GM19099 (cell line): ENCODE results near the gene TOMM20.

Experiments
- POLR2A ChIP-seq: IDR thresholded peaks from 3 replicates; pipeline ENCODE4 v1.6.1; 2011; ENCODE audit warnings: low read depth; ENCODE audit not compliant: insufficient read length; ENCODE audit errors: extremely low read depth

The TOMM20 gene

GRCh38 chr1:235074523-235075047, 54.1 kb downstream of the TOMM20 start:
- no peak for TF ChIP-seq POLR2A

GRCh38 chr1:235073968-235074522, 54.6 kb downstream of the TOMM20 start:
- no peak for TF ChIP-seq POLR2A

GRCh38 chr1:235073331-235073967, 55.2 kb downstream of the TOMM20 start:
- TF ChIP-seq POLR2A = no peak

- no peak for TF ChIP-seq POLR2A
These were observed 56.5 kb downstream of the TOMM20 start for GRCh38 chr1:235072096-235072495.

GRCh38 chr1:235070819-235071218, 57.8 kb downstream of the TOMM20 start:
- no peak for TF ChIP-seq POLR2A

GRCh38 chr1:235069577-235070563, 58.8 kb downstream of the TOMM20 start:
- TF ChIP-seq POLR2A = no peak

GRCh38 chr1:235069176-235069575, 59.5 kb downstream of the TOMM20 start:
- no peak for TF ChIP-seq POLR2A

GRCh38 chr1:235068158-235069121, 60.2 kb downstream of the TOMM20 start:
- TF ChIP-seq POLR2A = no peak

- no peak for TF ChIP-seq POLR2A
These were observed 61.1 kb downstream of the TOMM20 start for GRCh38 chr1:235067396-235068157.

GRCh38 chr1:235063068-235063765, 65.4 kb downstream of the TOMM20 start:
- no peak for TF ChIP-seq POLR2A

GRCh38 chr1:235060607-235061470, 67.8 kb downstream of the TOMM20 start:
- TF ChIP-seq POLR2A = no peak
